Stomach smooth muscle (tissue), 2 donors: Measurements from ENCODE around the gene RSRP1.
"Not testable (repeated sequence)": the region's sequence is repeated elsewhere in the genome, so short reads cannot be mapped to it uniquely, and the experiment has no call there.

Source experiments
- H3K27ac ChIP-seq: one replicate; pipeline ENCODE4 v1.7.0; 2013; ENCODE audit warnings: mild to moderate bottlenecking, low read length, inconsistent platforms
- H3K27me3 ChIP-seq, 2 donors: one replicate each; pipeline ENCODE4 v1.7.0; 2013; ENCODE audit warnings: low read length in 2 of 2; ENCODE audit not compliant: insufficient read depth in 2 of 2, control insufficient read depth in 1 of 2
- H3K36me3 ChIP-seq, 2 donors: one replicate each; pipeline ENCODE4 v1.7.0; 2013; ENCODE audit warnings: low read length in 2 of 2; ENCODE audit not compliant: control insufficient read depth in 2 of 2, insufficient read depth in 2 of 2
- H3K4me1 ChIP-seq: one replicate; pipeline ENCODE4 v1.7.0; 2013; ENCODE audit warnings: low read length; ENCODE audit not compliant: control insufficient read depth, insufficient read depth
- H3K4me3 ChIP-seq, 2 donors: one replicate each; pipeline ENCODE4 v1.7.0; 2013; ENCODE audit warnings: low read length in 2 of 2
- H3K9ac ChIP-seq, 2 donors: one replicate each; pipeline ENCODE4 v1.7.0; 2013; ENCODE audit warnings: low read length in 2 of 2, mild to moderate bottlenecking in 1 of 2
- H3K9me3 ChIP-seq, 2 donors: one replicate each; pipeline ENCODE4 v1.7.0; 2013; ENCODE audit warnings: low read length in 2 of 2; ENCODE audit not compliant: control insufficient read depth in 2 of 2
- donor health status: healthy.
- donor health status: Pancreatic carcinoma.

RSRP1 gene

DNA sequence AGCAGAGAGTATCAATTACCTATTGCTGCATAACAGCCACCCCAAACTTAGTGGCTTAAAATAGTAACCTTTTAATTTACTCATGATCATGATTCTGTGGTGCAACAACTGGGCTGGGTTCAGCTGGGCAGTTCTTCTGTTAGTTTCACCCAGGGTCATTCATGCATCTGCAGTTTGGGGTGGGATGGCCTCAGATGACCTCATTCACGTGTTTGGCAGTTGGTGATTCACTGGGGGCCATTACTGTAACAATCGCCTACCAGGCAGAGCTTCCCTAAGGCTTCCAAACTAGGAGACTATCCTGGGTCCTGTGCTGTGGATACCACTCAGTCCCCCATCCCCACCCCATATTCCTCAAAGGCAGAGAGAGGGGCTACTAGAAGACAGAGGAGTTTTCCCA lies 31.1 kb upstream of the RSRP1 start:
- not testable (repeated sequence) for H3K27me3 ChIP-seq, H3K4me3 ChIP-seq, H3K9ac ChIP-seq, H3K36me3 ChIP-seq, H3K4me1 ChIP-seq, H3K9me3 ChIP-seq, H3K27ac ChIP-seq

DNA sequence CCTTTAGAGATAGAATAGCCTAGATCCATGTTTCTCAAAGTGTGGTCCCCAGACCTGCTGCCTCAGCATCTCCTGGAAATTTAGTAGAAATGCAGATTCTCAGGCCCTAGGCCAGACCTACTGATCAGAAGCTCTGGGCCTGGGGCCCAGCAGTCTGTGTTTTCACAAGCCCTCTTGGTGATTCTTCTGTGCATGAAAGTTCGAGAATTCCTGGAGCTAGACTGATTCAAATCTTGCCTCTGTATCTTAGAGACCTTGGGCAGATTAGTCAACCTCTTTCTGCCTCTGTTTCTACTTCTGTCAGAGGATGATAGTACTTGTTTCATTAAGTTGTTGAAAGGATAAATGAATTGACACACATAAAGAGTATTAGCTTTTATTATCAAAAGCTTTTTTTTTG lies 30.0 kb upstream of the RSRP1 start:
- H3K36me3 ChIP-seq, H3K9me3 ChIP-seq, H3K9ac ChIP-seq, H3K27ac ChIP-seq, H3K4me3 ChIP-seq, H3K4me1 ChIP-seq, H3K27me3 ChIP-seq: not testable (repeated sequence)

DNA sequence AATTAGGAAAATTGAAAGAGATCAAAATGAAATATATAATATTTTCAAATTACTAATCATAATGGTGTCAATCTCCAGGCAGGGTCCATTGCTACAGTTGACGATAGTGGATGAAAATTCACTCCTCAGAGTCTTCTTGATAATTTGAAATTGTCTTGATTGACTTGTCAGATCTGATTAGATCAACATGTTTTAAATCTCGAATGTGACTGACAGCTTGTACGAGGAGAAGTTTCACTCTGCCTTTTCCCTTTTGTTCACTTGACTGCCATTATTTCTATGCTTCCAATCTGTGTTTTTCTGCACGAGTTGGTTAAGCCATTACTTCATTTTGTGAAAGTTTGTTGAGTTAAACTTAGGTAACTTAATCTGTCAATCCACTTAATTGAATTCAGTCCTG lies 28.4 kb upstream of the RSRP1 start:
- H3K4me1 ChIP-seq, H3K36me3 ChIP-seq, H3K9me3 ChIP-seq, H3K4me3 ChIP-seq, H3K27ac ChIP-seq, H3K9ac ChIP-seq, H3K27me3 ChIP-seq: not testable (repeated sequence)

DNA sequence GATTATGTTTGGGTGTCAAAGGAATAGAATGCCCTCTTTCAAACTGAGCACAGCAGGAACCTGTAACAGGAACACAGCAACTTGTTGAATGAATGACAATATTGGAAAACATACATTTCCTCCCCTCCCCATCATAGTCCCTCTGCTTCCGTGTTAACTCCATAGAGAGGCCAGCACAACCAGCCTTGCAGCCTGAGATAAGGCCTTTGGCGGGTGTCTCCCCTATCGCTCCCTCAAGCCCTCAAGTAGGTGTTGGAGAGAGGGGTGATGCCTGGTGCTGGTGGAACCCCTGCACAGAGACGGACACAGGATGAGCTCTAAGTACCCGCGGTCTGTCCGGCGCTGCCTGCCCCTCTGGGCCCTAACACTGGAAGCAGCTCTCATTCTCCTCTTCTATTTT lies 25.0 kb upstream of the RSRP1 start, which contains the start of gene RHD:
RHD (plus strand) TSS at position 272 of the 400 bp plus-strand sequence; CDS start at position 311, 39 bp downstream.
- not testable (repeated sequence) for H3K36me3 ChIP-seq, H3K27ac ChIP-seq, H3K27me3 ChIP-seq, H3K9ac ChIP-seq, H3K9me3 ChIP-seq, H3K4me3 ChIP-seq, H3K4me1 ChIP-seq

DNA sequence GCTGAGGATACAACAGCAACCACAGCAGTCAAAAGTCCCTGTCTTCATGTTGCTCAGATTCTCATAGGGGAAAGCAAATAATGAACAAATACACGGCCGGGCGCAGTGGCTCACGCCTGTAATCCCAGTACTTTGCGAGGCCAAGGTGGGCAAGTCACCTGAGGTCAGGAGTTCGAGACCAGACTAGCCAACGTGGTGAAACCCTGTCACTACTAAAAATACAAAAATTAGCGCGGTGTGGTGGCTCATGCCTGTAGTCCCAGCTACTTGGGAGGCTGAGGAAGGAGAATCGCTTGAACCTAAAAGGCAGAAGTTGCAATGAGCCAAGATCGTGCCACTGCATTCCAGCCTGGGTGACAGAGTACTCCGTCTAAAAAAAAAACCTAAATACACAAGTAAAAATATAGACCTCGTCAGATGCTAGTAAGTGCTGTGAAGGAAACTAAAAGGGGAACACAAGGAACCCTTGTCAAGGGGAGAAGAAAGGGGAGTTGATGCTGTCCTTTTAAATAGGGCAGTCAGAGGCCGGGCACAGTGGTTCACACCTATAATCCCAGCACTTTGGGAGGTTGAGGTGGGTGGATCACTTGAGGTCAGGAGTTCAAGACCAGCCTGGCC lies 21.0 kb upstream of the RSRP1 start:
- H3K9me3 ChIP-seq, H3K4me1 ChIP-seq, H3K27me3 ChIP-seq, H3K27ac ChIP-seq, H3K36me3 ChIP-seq: not testable (repeated sequence)
- peak overlapping the region in 1 of 2 donors; percentile 42 for H3K9ac ChIP-seq
- H3K4me3 ChIP-seq, result peak overlapping the region; percentile 62 to 75

- H3K4me1 ChIP-seq, H3K36me3 ChIP-seq, H3K27me3 ChIP-seq, H3K9me3 ChIP-seq: not testable (repeated sequence)
- Histone ChIP-seq H3K4me3 (peak overlapping the region; percentile 62 to 75), H3K27ac (peak overlapping the region; percentile 46), H3K9ac (peak overlapping the region in 1 of 2 donors; percentile 42)
Observed at GRCh38 chr1:25267288-25268142, 20.3 kb upstream of the RSRP1 start.

- not testable (repeated sequence) for H3K4me1 ChIP-seq, H3K36me3 ChIP-seq, H3K27ac ChIP-seq, H3K27me3 ChIP-seq, H3K9me3 ChIP-seq
- peak overlapping the region in 1 of 2 donors; percentile 47 for H3K9ac ChIP-seq
- H3K4me3 ChIP-seq, result peak overlapping the region; percentile 46 to 75
Observed at GRCh38 chr1:25266554-25267287, 19.5 kb upstream of the RSRP1 start.

- H3K4me1 ChIP-seq, H3K9me3 ChIP-seq, H3K27ac ChIP-seq, H3K27me3 ChIP-seq, H3K4me3 ChIP-seq, H3K9ac ChIP-seq, H3K36me3 ChIP-seq: not testable (repeated sequence)
Observed at GRCh38 chr1:25260336-25260735, 13.1 kb upstream of the RSRP1 start.

- H3K27ac ChIP-seq, H3K4me3 ChIP-seq, H3K27me3 ChIP-seq, H3K9me3 ChIP-seq, H3K36me3 ChIP-seq, H3K9ac ChIP-seq, H3K4me1 ChIP-seq: not testable (repeated sequence)
Observed at GRCh38 chr1:25259813-25260212, 12.6 kb upstream of the RSRP1 start.

DNA sequence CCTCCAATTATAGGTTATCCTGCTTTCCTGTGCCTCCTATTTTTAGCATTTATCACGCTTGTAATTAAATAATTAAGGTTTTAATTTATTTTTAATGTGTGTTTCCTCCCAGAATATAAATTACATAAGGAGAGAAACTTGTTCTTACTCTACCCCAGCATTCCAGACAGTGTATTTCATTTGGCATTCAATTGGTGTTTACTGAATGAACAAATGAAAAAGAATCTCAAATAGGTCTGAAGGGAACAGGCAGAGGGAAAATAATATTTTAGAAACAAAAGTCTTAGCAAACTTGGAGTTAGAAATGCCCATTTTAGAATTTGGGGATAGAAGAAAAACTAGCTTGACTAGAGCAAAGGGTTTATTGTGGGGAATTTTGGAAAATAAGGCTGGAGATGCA lies 9.9 kb upstream of the RSRP1 start:
- H3K4me1 ChIP-seq, result no peaks in the 10 kb centered on the region
- H3K9me3 ChIP-seq, result no peaks in the 10 kb centered on the region
- H3K27me3 ChIP-seq, result no peaks in the 10 kb centered on the region
- no peak overlapping the region for H3K4me3 ChIP-seq
- no peaks in the 10 kb centered on the region for H3K36me3 ChIP-seq
- H3K9ac ChIP-seq, result no peak overlapping the region
- H3K27ac ChIP-seq, result no peak overlapping the region

DNA sequence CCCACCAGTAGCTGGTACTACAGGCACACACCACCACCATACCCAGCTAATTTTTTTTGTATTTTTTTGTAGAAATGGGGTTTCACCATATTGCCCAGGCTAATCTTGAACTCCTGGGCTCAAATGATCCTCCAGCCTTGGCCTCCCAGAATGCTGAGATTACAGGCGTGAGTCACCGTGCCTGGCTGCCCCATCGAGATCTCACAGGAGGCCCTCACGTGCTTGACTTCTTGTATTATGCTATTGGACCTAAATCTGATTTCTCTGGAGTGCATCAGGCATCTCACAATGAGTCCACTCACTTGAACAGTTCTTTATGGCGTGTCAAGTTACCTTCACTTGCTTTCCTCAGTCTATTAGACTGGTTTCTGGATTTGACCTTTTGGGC lies 9.3 kb upstream of the RSRP1 start:
- no peaks in the 10 kb centered on the region for H3K9me3 ChIP-seq
- no peaks in the 10 kb centered on the region for H3K36me3 ChIP-seq
- no peak overlapping the region for H3K27ac ChIP-seq
- H3K4me3 ChIP-seq, result no peak overlapping the region
- no peaks in the 10 kb centered on the region for H3K27me3 ChIP-seq
- no peak overlapping the region for H3K9ac ChIP-seq
- no peaks in the 10 kb centered on the region for H3K4me1 ChIP-seq
